ENCODE data around the gene MARVELD2.
"Not testable (repeated sequence)": the region's sequence is repeated elsewhere in the genome, so short reads cannot be mapped to it uniquely, and the experiment has no call there.

Gene MARVELD2

GRCh38 chr5:69414885-69415583 lies at the start of gene MARVELD2:
Gene MARVELD2 (plus strand): TSS chr5:69415116. CDS start chr5:69419386, 4,270 bp downstream.
- DNase-seq (ENCODE audit: low spot score), result no peak

- peak; percentile 40 for DNase-seq (ENCODE audit: low spot score)
Observed at GRCh38 chr5:69367697-69368279, 47.1 kb upstream of the MARVELD2 start.

- peak; percentile 70 for DNase-seq (ENCODE audit: low spot score)
Observed at GRCh38 chr5:69368458-69369339, 46.2 kb upstream of the MARVELD2 start.

- DNase-seq (ENCODE audit: low spot score), result peak; percentile 94
Observed at GRCh38 chr5:69369340-69370121, 45.4 kb upstream of the MARVELD2 start, which contains the start of the genes AK6, RAD17 and TAF9. Gene AK6 (minus strand): TSS chr5:69369520. CDS start chr5:69369490, 30 bp downstream. Gene RAD17 (plus strand): TSS chr5:69369818. CDS start chr5:69372209, 2,391 bp downstream. Gene TAF9 (minus strand): TSS chr5:69369520. CDS start chr5:69365737, 3,783 bp downstream.

GRCh38 chr5:69370335-69370734 lies 44.6 kb upstream of the MARVELD2 start:
- not testable (repeated sequence) for DNase-seq (ENCODE audit: low spot score)

GRCh38 chr5:69372394-69372793 lies 42.5 kb upstream of the MARVELD2 start:
- DNase-seq (ENCODE audit: low spot score), result no peak

- DNase-seq (ENCODE audit: low spot score), result peak; percentile 66
Observed at GRCh38 chr5:69374911-69375446, 39.9 kb upstream of the MARVELD2 start.

- DNase-seq (ENCODE audit: low spot score), result no peak
Observed at GRCh38 chr5:69378376-69378775, 36.5 kb upstream of the MARVELD2 start.

GRCh38 chr5:69404659-69405330 lies 10.1 kb upstream of the MARVELD2 start:
- DNase-seq (ENCODE audit: low spot score), result no peak

- no peak for DNase-seq (ENCODE audit: low spot score)
Observed at GRCh38 chr5:69415584-69415958, 655 bp downstream of the MARVELD2 start.

GRCh38 chr5:69416180-69416579 lies 1.3 kb downstream of the MARVELD2 start:
- DNase-seq (ENCODE audit: low spot score), result no peak

GRCh38 chr5:69416699-69417098 lies 1.8 kb downstream of the MARVELD2 start:
- DNase-seq (ENCODE audit: low spot score), result no peak

- no peak for DNase-seq (ENCODE audit: low spot score)
Observed at GRCh38 chr5:69418554-69418953, 3.6 kb downstream of the MARVELD2 start.

- DNase-seq (ENCODE audit: low spot score), result no peak
Observed at GRCh38 chr5:69431424-69432303, 16.7 kb downstream of the MARVELD2 start.

- no peak for DNase-seq (ENCODE audit: low spot score)
Observed at GRCh38 chr5:69432412-69433206, 17.7 kb downstream of the MARVELD2 start.

- not testable (repeated sequence) for DNase-seq (ENCODE audit: low spot score)
Observed at GRCh38 chr5:69435276-69435884, 20.5 kb downstream of the MARVELD2 start.

GRCh38 chr5:69444127-69444754 lies 29.3 kb downstream of the MARVELD2 start:
- DNase-seq (ENCODE audit: low spot score), result no peak

- DNase-seq (ENCODE audit: low spot score), result no peak
Observed at GRCh38 chr5:69449511-69449910, 34.6 kb downstream of the MARVELD2 start.
